Right kidney (tissue), 1 donor: Measurements from ENCODE around the gene PER1.

Source experiments
- DNase-seq: peaks from one replicate; pipeline ENCODE4 v3.0.0-alpha.2; 2016

The PER1 gene

DNA sequence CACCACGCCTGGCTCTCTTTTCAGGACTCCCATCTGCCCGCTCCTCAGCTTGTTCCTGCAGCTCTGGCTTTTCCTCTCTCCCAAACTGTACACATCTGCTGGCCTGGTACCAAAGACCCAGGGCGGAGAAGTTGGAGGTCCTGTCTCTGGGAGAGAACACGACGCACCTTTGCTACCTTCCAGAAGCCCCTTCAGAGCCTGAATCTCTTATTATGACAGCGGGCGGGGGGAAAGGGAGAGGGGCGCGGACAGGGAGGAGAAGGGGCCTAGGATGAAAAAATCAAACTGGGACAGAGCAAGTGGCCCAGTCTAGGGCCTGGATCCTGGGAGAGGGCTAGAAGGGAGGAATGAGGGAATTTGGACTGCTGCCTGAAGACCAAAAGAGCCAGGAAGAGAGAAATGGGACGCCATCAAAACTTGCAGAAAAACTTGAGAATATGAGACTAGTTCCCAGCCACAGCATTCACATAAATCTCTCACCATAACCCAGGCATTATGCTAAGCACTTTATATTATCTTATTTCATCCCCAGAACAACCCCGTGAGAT is 2.5 kb upstream of the PER1 start:
- no peak for DNase-seq

DNA sequence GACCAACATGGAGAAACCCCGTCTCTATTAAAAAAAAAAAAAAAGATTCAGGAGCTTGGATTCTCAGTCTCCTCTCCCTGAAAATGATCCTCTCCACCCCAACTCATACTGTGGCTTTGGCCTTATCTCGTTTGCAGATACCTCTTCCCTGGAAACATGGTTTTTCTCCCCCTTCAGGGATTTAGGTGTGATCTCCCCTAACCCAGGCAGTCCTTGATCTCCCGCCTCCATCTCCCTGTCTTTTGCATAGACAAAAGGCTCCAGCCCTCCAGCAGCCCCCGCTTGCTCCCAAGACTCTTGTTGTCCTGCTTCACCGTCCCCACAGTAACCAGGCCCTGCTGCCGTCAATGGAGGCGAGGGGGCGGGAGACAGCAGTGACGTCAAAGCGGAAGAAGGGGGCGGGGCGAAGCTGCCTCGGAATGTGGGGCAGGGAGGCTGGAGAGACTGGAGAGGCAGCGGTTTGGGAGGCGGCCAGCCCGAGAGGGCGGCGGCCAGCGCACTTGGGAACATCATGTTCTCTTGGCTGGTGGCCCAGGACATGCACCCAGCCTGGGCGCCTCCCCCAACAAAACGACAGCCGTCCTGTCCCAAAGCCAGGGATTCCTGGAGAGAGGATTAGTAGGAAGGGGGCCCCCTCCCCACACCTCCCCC is 1.9 kb upstream of the PER1 start:
- peak; percentile 82 for DNase-seq

DNA sequence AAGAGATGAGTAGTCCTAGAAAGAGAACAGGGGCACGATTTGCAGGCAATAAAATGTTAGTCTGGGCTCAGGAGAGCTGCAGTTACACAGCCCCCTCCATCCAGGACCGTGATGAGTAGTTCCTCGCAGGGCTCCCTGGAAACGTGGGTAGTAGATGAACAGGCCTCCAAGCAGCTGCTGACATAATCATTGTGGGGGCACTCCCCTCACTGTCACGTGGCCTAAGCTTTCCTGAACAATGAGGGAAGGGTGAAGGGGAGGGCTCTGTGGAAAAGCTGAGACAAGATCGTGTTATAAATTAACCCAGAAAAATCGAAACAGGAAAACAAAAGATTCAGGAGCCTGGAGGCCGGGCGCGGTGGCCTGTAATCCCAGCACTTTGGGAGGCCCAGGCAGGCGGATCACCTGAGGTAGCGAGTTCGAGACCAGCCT is 1.3 kb upstream of the PER1 start:
- DNase-seq = peak; percentile 55

DNA sequence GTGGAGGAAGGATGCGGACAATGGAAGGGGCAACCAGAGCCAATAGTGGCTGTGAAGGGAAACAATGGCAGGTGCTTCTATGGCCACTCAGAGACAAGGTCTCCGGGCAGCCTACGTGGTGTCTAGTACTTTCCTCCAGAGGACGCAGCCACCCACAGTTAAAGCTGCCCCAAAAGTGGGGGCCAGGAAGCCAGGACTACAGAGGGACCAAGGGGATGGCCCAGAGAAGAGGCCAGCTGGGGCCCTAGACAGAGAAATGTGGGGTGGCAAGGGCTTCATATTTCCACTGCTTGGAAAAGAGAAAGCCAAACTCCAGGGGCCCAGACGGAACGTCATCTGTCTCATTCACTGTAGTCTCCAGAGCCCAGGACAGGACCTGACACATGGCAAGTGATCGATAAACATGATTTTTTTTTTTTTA is 837 bp upstream of the PER1 start:
- no peak for DNase-seq

DNA sequence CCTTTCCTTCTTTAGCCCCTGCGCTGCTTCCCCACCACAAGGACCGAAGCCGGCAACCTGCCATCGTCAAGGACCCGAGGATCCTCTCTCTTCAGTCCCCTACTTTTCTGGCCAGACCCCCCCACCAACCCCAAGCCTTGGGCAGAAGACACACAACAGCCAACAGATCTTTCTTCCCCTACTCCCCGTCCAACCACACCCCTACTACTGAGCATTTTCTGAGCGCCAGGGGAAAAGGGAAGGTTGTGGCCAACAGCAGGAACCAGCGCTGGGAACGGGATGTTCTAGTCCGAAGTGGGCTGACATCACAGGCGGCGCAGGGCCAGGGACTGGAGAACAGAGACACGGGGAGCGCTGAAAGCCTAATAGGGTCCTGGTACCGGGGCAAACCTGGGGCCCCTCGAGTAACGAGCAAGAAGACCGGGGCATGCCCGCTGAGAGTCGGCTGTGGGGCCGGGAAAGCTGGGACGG is 528 bp downstream of the PER1 start:
- DNase-seq = no peak

DNA sequence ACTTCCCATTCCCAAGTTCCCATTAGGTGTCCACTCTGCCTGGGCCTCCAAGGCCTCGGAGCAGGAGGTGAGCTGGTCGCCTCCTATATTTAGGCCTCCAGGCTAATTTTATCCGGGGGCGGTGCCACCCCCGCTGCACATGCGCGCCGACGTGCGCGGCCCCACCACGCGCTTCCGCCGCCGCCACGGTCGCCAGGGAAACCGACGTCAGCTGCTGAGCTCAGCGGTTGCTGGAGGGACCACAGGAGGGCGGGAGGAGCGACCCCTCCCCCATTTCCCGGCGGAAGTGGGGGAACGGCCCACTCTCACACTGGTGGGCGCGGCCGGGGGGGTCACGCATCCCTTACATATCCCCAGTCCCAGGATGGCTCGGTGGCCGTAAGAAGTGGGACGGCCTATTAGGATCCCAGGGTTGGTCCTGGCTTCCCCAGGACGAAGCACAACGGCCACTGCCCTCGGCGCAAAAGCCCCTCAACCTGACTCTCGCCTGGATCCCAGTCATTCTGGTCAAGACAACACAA is 1.0 kb downstream of the PER1 start:
- peak; percentile 89 for DNase-seq

DNA sequence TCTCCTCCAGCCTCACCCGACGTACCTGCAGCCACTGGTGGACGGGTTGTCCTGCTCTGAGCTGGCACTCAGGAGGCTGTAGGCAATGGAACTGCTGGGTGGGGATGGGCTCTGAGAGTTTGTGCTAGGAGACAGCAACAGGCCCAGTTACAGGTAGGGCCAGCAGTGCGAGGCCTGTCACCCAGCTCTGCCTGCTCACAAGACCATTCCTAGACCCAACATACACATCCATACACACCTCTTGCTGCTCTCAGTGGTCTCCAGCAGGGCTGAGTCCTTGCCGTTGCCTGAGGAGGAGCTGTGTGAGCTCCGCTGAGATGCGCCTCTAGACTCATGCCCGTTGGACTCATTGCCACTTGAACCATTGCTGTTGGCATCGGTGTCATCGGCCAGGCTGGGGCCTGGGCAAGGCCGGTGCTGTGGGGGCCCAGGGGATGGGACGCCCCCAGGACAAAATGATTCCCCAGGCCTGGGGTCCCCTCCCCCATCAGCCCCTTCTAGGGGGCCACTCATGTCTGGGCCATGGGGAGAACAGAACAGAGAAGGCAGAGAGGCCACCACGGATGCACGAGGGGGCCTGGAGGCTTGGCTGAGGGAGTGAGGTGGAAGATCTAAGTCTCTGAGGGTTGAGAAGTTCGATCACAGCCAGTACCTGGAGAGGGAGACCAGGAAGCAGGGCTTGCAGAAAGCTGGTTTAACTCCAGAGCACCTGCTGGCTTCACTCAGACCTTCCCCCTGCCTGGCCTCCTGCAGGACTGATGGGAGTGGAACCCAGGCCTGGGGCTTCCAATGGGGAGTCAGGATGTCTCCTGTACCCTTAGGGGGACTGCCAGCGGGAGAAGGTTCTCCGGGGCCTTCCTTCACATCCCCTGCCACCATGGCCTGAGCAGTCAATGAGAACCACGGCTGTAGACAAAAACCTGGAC is 1.7 kb downstream of the PER1 start:
- no peak for DNase-seq

DNA sequence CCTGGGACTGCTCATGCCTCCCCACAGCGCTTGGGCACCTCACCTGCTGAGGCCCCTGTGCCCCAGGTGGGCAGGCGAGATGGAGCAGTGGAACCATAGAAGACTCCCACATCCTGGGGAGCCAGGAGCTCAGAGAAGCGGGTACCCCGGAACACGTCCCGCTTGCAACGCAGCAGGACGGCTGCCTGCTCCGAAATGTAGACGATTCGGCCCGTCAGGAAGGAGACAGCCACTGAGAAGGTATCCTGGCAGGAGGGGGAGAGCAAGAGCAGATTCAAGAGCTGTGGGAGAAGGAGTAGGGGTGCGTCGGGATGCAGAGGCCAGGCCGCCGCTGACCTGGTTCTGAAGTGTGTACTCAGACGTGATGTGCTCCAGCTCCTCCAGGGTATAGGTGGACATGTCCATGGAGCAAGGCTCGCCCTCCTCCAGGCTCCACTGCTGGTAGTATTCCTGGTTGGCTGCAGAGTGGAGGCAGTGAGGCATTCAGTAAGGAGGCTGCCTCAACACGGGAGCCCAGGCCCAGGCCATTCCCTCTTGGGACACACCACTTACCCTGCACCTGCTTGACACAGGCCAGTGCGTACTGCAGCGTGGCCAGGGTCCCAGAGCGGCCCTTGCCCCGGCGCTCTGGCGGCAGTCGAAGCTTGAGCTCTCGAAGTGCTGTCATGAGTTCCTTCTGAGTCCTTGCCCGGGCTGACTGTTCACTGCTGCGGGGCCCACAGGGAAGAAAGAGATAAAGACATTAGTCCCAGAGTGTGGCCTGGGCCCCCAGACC is 2.6 kb downstream of the PER1 start:
- DNase-seq = no peak

DNA sequence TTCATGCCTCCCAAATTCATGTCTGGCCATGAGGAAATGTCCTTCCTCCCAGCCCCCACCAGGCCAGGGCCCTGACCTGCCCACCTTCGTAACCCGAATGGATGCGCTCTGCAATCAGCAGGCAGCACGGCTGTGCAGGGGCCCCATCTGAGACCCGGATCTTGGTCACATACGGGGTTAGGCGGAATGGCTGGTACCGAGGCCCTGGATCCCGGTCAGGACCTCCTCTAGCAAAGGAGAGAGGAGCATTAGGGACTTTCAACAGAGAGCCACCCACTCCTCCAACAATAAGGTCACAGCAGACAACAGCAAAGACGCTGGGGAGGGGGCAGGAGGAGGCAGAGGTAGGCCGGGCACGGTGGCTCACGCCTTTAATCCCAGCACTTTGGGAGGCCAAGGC is 3.6 kb downstream of the PER1 start:
- DNase-seq = no peak

DNA sequence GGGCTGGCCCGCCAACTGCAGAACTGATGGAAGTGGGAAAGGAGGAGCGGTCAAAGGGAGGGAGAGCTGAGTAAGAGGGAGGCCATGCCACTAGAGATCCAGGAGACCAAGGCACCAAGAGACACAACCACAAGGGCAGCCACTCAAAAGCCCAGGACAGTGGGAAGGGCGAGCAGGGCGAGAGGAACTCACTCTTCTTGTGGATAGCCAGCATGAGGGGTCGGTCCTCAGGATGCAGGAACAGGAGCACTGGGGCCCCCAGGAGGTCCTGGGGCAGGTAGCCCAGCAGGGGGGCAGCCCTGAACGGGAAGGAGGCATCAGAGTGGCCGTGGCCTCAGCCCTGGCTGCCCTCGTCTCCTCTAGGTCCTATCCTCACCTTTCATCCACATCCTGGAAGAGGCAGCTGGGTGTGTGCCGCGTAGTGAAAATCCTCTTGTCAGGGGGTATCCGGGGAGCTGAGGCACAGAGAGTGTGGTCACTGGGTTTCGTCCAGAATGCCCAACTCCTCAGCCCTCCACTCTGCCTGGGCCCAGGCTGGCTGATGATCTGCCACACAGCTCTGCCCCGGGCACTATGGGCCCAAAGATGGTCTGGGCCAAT is 4.3 kb downstream of the PER1 start:
- no peak for DNase-seq

DNA sequence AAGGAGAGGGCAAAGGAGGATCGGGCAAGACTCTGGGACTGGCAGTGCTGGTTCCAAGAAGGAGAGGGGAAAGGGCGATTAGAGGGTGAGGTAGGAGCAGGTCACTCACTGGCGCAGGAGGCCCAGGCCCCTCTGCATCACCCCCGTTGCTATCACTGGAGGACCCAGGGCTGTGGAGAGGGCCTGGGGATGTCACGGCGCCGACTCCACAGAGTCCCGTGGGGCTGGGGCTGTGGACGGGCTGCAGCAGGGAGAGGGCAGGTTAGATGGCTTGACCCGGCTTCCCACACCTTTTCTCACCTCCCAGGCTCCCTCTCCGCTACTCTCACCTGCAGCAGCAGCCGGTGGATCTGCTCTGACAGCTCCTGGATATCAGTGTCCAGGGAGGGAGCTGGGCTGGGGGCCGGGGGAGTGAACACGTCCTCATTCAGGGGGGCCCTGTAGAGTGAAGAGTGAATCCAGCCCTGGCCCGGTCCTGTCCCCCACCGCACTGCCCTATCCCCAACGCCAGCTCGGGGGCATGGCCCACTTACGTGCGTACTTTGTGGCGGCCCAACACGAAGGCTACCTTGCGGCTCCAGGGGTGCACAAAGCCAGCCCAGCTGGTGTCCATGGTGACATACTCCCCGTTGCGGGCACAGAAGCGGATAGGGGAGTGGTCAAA is 4.9 kb downstream of the PER1 start:
- DNase-seq = no peak

DNA sequence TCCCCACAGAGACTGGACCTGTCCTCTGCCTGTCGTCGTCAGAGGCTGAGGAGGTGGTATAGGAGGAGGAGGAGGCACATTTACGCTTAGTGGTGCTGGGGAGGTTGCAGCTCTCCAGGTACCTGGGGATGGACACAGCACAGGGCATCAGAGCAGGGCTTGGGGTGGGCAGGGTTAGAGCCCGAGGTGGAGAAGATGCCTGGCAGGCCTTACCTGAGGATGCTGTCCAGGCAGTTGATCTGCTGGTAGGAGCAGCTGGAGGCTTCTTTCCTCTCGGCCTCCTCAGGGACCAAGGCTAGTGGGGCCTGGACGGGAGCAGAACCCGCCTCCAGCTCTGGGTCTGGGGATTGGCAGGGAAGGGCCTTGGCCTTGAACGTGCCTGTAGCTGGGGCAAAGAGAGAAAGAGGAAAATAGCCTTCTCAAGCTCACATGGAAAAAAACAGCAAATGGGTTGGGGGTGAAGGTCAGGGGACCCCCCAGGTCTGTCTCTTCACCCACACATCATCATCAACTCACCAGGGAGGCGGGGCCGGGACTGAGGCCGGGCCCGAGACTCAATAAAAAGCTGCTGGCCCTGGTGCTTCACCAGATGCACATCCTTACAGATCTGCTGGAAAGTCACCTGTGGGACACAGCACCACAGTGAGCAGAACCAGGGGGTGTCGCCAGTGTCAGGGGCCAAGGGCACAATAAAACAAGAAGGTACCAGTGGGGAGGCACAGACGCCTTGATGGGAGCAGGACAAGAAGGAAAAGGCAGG is 5.6 kb downstream of the PER1 start:
- DNase-seq = no peak

DNA sequence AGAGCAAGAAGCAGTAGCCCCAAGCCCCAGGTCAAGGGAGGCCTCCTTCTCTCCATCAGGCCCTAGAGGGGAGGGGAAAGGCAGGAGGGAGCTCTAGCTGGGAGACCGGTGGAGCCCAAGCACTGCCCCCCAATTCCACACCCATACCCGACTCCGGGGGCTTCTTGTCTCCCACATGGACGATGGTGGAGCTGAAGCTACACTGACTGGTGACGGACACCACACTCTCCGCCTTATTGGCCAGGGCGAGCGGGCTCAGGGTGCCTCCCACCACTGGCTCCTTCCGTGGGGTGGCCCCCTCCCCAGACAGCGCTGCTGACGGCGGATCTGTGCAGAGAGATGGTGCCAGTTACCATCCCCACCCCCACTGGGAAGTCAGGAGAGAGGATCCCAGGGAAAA is 6.4 kb downstream of the PER1 start:
- no peak for DNase-seq

DNA sequence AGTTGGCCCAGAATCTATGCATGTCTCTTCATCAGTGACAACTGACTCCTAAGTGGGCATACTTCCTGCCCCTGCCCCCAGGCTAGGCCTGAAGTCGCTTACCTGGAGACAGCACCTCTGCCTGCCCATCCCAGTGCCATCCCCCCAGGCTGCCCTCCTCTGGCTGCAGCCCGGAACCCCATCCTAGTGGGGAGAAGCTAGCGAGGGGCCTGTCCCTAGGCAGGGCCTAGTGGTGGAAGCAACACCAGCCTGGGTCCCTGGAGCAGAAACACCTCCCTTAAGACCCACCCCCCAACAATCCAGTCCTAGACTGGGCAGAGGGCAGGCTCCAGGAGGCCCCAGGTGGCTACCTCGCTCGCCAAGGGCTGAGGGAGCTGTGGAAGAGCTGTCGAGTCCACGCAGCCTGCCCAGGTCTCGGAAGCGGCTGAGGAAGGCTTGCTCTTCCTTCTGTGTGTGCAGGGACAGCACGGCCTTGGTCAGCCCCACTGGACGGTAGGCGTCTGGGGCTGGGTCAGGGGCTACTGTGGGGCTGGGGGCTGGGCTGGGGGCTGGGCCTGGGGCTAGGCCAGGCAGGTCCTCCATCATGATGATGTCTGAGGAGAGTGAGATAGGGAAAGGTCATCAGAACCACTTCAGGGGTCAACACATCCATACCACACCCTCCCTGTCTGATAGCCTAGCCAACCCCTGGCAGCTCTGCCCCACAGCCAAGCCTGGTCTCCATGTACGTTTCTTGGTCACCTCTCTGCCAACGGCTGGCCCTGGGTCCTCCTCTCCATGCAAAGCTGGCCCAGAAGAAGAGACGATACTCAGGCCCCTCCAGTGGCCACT is 7.6 kb downstream of the PER1 start:
- no peak for DNase-seq

DNA sequence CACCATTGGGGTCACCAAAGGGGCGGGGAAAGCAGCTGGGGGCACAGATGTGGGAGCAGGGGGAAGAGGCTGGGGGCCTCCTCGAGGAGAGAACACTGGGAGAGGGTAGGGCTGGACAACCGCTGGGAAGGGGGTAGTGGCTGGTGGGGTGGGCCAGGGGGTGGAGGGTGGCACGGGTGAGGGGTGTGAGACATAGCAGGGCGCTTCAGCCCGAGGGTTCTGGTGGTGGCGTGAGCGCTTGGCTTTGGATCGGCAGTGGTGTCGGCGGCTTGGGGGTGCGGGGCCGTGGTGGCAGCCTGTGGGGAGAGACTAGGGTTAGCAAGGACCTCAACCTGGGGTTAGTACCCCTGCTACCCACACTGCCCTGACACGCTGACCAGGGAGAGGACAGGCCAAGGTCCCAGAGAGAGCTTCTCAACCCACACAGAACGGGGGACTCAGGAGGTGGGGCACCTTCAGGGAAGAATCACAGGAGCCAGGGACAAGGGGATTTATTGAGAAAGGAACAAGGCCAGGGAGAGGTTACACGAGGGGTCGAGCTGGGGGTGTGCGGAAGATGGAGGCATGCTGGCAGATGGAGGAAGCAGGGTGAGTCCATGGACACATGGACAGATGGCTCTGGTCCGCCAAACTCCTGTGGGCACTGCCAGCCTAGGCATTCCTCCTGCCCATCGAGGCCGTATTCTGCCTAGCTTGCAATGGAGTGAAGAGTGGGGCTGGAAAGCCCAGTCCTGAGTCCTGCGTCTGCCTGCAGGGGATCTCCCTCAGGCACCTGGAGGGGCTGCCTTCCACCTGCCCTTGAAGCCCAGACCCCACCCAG is 8.4 kb downstream of the PER1 start:
- no peak for DNase-seq

DNA sequence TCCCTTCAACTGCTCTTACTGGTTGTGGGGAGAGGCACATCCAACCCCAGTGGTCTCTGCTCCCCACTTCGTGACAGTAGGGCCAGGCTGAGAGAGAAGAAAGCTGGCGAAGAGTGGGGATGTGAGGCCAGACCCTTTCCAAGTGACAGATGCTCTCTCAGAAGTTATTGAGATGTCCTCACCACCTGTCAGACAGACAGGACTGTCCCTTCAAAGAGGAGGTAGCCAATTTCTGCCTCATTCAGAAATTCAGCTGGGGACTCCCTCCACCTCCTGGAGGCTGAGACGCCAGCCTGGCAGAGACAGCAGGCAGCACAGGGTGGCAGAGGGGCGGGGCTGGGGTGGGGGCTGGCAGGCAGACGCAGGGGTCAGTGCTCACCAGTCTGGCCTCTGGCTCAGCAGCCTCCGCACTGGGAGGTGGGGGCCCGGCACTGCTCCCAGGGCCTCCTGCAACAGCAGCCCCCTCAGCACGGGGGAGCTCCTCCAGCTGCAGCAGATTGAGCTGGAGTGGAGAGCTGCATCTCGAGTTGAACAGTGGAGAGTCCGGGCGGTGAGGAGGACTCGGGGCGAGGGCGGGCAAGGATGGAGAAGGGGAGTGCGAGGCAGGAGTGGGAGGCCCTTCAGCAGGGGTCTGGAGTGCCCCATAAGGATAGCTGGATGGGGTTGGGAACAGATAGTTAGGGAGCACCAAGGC is 9.2 kb downstream of the PER1 start:
- DNase-seq = no peak

DNA sequence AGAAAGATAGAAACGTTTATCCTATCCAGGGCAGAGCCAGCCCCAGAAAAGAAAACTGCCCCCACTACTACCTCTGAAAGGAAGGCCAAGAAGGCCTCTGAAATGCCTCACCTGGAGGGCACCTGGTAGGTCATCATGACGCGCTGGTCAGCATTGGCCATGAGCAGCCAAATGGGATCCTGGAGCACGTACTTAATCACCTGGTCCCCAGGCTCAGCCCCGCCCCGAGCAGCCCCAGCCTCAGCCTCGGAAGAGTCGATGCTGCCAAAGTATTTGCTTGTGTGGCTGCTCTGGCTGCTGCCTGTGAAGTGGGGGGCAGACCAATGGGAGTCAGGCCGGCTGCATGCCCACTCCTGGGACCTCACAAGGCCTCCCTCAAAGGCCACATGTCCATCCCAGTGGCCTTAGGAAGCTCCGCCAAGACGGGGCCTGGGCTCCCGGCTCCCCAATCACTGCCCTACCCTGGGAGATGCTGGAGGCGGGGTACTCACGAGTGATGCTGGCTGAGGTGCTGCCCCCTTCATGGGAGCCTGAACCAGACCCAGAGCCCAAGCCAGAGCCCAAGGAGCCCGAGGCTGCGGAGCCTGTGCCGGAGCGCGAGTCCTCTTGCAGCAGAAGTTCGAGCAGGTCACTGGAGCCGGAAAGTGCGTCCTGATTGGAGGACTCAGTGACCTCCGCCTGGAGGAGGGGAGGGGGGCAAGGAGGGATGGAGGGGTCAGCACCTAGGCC is 9.9 kb downstream of the PER1 start:
- no peak for DNase-seq
